Measurements from ENCODE around the gene DYNC1LI1.

GRCh38 chr3:32545305-32545704, 25.4 kb downstream of the DYNC1LI1 start:
- no peak for TF ChIP-seq MAX (IDR thresholded peaks at IDR 0.05)
- no peak for TF ChIP-seq TCF12 (IDR thresholded peaks at IDR 0.05; ENCODE audit: low read depth)
- no peak for TF ChIP-seq FOXM1 (IDR thresholded peaks at IDR 0.05; ENCODE audit: borderline replicate concordance, low read depth)
- no peak for TF ChIP-seq REST (IDR thresholded peaks at IDR 0.05; ENCODE audit: low read depth)
- TF ChIP-seq EP300 (IDR thresholded peaks at IDR 0.05; ENCODE audit: borderline replicate concordance): no peak
- TF ChIP-seq CREB1 (IDR thresholded peaks at IDR 0.05; ENCODE audit: low read depth): no peak
- no peak for TF ChIP-seq TAF1 (IDR thresholded peaks at IDR 0.05; ENCODE audit: low read depth)
- no peak for TF ChIP-seq EGR1 (IDR thresholded peaks at IDR 0.05)
- TF ChIP-seq YY1 (IDR thresholded peaks at IDR 0.05; ENCODE audit: low read depth): no peak
- no peak for TF ChIP-seq ZBTB7A (IDR thresholded peaks at IDR 0.05; ENCODE audit: low read depth)
- TF ChIP-seq RAD21 (IDR thresholded peaks at IDR 0.05; ENCODE audit: low read depth): no peak
